Sigmoid colon (tissue), 7 donors: ENCODE data around the gene MYO7B. TPM values are rescaled to one million over a fixed set of nuclear protein-coding genes. Genes with fewer than 3 reads are reported as not detected.

Source experiments
- DNase-seq: peaks from one replicate; pipeline ENCODE4 v3.0.0-alpha.2; 2019
- H3K27ac ChIP-seq, 4 donors: fragments of 200-600 bp; sonication (generic); one replicate each; pipeline ENCODE4 v1.5.1; 2016 to 2019; ENCODE audit warnings: mild to moderate bottlenecking in 1 of 4
- H3K27me3 ChIP-seq, 3 donors: fragments of 200-600 bp; sonication (generic); one replicate each; pipeline ENCODE4 v1.5.1; 2019; ENCODE audit warnings: mild to moderate bottlenecking in 1 of 3
- H3K36me3 ChIP-seq, 4 donors: fragments of 200-600 bp; sonication (generic); one replicate each; pipeline ENCODE4 v1.5.1; 2016 to 2019
- H3K4me1 ChIP-seq, 4 donors: fragments of 200-600 bp; sonication (generic); one replicate each; pipeline ENCODE4 v1.5.1; 2017 to 2019
- H3K4me3 ChIP-seq, 4 donors: fragments of 200-600 bp; sonication (generic); one replicate each; pipeline ENCODE4 v1.5.1; 2017 to 2019; ENCODE audit warnings: mild to moderate bottlenecking in 2 of 4, moderate library complexity in 1 of 4
- H3K9me3 ChIP-seq, 4 donors: fragments of 200-600 bp in 3 of 4; sonication (generic) in 3 of 4; one replicate each; pipeline versions ENCODE4 v1.5.1 to v1.6.1; 2013 to 2019
- EP300 ChIP-seq, 4 donors: sonication (generic); formaldehyde crosslinking; IDR thresholded peaks; one replicate each; pipeline ENCODE4 v1.6.1; 2017; ENCODE audit warnings: antibody characterized with exemption in 4 of 4
- POLR2A ChIP-seq, 2 donors: fragments of 450-650 bp; IDR thresholded peaks; one replicate each; pipeline ENCODE4 v1.6.1; 2016; ENCODE audit warnings: antibody characterized with exemption in 2 of 2, mild to moderate bottlenecking in 2 of 2, moderate library complexity in 2 of 2
- POLR2AphosphoS5 ChIP-seq, 4 donors: sonication (generic); formaldehyde crosslinking; IDR thresholded peaks; one replicate each; pipeline ENCODE4 v1.6.1; 2017; ENCODE audit warnings: antibody characterized with exemption in 4 of 4
- WGBS, 2 donors: extraction: QIAGEN DNeasy Blood & Tissue Kit; methylation state at CpG; one replicate each; pipeline ENCODE4 v1.1.7; 2013; 5-methylcytosine and 5-hydroxymethylcytosine counted together
- intact Hi-C: fragments of 100-400 bp; cut with DNase I; formaldehyde crosslinking; loops from one replicate; pipeline ENCODE4 v1.15.1; 2023
- polyA plus RNA-seq, 3 donors: library from polyadenylated mRNA; stranded (reverse); fragments of 200-250 nt; gene quantifications; one replicate each; pipeline ENCODE4 v1.2.3, GENCODE V29; 2013
- total RNA-seq, 4 donors: library from RNA; depleted of rRNA; stranded (reverse); fragments of >200 nt; gene quantifications; one replicate each; pipeline ENCODE4 v1.1.0, GENCODE V29; 2016
- TF ChIP-seq, protein P1 (sequence below), 4 experiments: fragments of 450-650 bp in 3 of 4; fragments of 200-600 bp in 1 of 4; IDR thresholded peaks; one replicate each; pipeline ENCODE4 v1.5.1; 2016 to 2019; ENCODE audit warnings: antibody characterized with exemption in 4 of 4, mild to moderate bottlenecking in 3 of 4, moderate library complexity in 2 of 4
- donor health status: healthy with polysubstance abuse.
- donor health status: Bipolar disorder and iron deficiency.
- donor health status: healthy.

The MYO7B gene
- total and polyA plus RNA-seq, 7 donors = 0.54 to 128 (median 30.3) TPM; not detected in 1

- H3K9me3 ChIP-seq = peaks cover 0 to 8% (median 3%) of the 10 kb centered on the region in 4 donors
- WGBS, 2 donors = 92 to 95% methylated on average over 11 of the region's 11 CpGs
- H3K4me1 ChIP-seq = no peaks in the 10 kb centered on the region
- TF ChIP-seq, protein P1, sequence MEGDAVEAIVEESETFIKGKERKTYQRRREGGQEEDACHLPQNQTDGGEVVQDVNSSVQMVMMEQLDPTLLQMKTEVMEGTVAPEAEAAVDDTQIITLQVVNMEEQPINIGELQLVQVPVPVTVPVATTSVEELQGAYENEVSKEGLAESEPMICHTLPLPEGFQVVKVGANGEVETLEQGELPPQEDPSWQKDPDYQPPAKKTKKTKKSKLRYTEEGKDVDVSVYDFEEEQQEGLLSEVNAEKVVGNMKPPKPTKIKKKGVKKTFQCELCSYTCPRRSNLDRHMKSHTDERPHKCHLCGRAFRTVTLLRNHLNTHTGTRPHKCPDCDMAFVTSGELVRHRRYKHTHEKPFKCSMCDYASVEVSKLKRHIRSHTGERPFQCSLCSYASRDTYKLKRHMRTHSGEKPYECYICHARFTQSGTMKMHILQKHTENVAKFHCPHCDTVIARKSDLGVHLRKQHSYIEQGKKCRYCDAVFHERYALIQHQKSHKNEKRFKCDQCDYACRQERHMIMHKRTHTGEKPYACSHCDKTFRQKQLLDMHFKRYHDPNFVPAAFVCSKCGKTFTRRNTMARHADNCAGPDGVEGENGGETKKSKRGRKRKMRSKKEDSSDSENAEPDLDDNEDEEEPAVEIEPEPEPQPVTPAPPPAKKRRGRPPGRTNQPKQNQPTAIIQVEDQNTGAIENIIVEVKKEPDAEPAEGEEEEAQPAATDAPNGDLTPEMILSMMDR (IDR thresholded peaks at IDR 0.05) = no peak
- no peak overlapping the region for H3K27ac ChIP-seq
- H3K36me3 ChIP-seq = no peaks in the 10 kb centered on the region
- H3K27me3 ChIP-seq = no peaks in the 10 kb centered on the region
- H3K4me3 ChIP-seq = no peak overlapping the region
- intact Hi-C loops = no loop called here
- peak; percentile 22 for DNase-seq
Observed at GRCh38 chr2:127611076-127611925, 75.8 kb downstream of the MYO7B start.

- Histone ChIP-seq H3K4me1 (no peaks in the 10 kb centered on the region), H3K36me3 (no peaks in the 10 kb centered on the region), H3K27me3 (no peaks in the 10 kb centered on the region), H3K27ac (no peak overlapping the region), H3K9me3 (peaks cover 0 to 8% (median 3%) of the 10 kb centered on the region in 4 donors), H3K4me3 (no peak overlapping the region)
- WGBS, 2 donors = 94 to 96% methylated on average over 13 of the region's 13 CpGs
- peak; percentile 43 for DNase-seq
- TF ChIP-seq, protein P1 (IDR thresholded peaks at IDR 0.05) = no peak
- TF ChIP-seq POLR2AphosphoS5 (IDR thresholded peaks at IDR 0.05) (no peak), POLR2A (IDR thresholded peaks at IDR 0.05) (no peak), EP300 (IDR thresholded peaks at IDR 0.05) (no peak)
- intact Hi-C loops = no loop called here
Observed at GRCh38 chr2:127612111-127612822, 76.8 kb downstream of the MYO7B start.

GRCh38 chr2:127614246-127614645, 78.8 kb downstream of the MYO7B start:
- Histone ChIP-seq H3K9me3 (peaks cover 0 to 8% (median 3%) of the 10 kb centered on the region in 4 donors), H3K27ac (no peak overlapping the region), H3K36me3 (no peaks in the 10 kb centered on the region), H3K4me3 (no peak overlapping the region), H3K27me3 (no peaks in the 10 kb centered on the region), H3K4me1 (no peaks in the 10 kb centered on the region)
- WGBS, 2 donors = 94 to 97% methylated on average over 2 of the region's 2 CpGs
- DNase-seq = peak; percentile 8
- TF ChIP-seq EP300 (IDR thresholded peaks at IDR 0.05) (no peak), POLR2AphosphoS5 (IDR thresholded peaks at IDR 0.05) (no peak), POLR2A (IDR thresholded peaks at IDR 0.05) (no peak)
- TF ChIP-seq, protein P1 (IDR thresholded peaks at IDR 0.05) = no peak
- intact Hi-C loops = no loop called here

DNA sequence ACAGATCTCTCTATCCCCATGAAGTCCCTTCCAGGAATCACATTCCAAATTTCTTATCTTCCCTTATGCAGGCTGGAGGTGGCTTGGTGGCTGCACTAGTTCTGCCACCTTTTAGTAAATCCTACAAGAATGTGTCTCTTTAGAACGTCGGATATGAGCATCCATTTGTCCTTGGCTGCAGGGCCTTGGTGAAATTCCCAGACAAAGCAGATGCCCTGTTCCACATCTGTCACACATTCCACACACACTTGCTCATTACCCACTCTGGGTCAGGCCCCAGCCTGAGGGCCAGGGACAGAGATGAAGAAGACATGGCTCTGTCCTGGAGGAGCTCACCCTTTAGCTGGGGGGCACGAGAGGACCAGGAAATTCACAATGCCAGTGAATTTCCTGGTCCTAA, 79.2 kb downstream of the MYO7B start:
- 87 to 93% methylated on average over 3 of the region's 3 CpGs for WGBS, 2 donors
- H3K4me3 ChIP-seq = no peak overlapping the region
- H3K4me1 ChIP-seq = no peaks in the 10 kb centered on the region
- intact Hi-C loops = no loop called here
- DNase-seq = no peak
- no peak for TF ChIP-seq POLR2A (IDR thresholded peaks at IDR 0.05)
- no peak for TF ChIP-seq EP300 (IDR thresholded peaks at IDR 0.05)
- no peak for TF ChIP-seq POLR2AphosphoS5 (IDR thresholded peaks at IDR 0.05)
- TF ChIP-seq, protein P1 (IDR thresholded peaks at IDR 0.05) = no peak
- H3K27ac ChIP-seq = no peak overlapping the region
- peaks cover 0 to 8% (median 3%) of the 10 kb centered on the region in 4 donors for H3K9me3 ChIP-seq
- peaks cover 0 to 4% (median 0%) of the 10 kb centered on the region in 3 donors for H3K27me3 ChIP-seq
- H3K36me3 ChIP-seq = no peaks in the 10 kb centered on the region
